ENCODE data around the gene LETM1. TPM values are rescaled to one million over a fixed set of nuclear protein-coding genes. Genes with fewer than 3 reads are reported as not detected.

The LETM1 gene
- total and polyA plus RNA-seq, 2 of the 13 experiments (the other 11 are each of a cell fraction or from before 2014, with no cell fraction given), result 9.7 to 41.6 TPM

GRCh38 chr4:1777822-1778641, 77.9 kb downstream of the LETM1 start (continued):
- no peak for TF ChIP-seq PRDM10 (CRISPR knock-in tag; IDR thresholded peaks at IDR 0.05; ENCODE audit: low read depth)
- no peak for TF ChIP-seq KMT2A (CRISPR knock-in tag; IDR thresholded peaks at IDR 0.05)
- TF ChIP-seq NFE2L1 (CRISPR knock-in tag; IDR thresholded peaks at IDR 0.05; ENCODE audit: borderline replicate concordance), result no peak
- TF ChIP-seq ZNF768 (CRISPR knock-in tag; IDR thresholded peaks at IDR 0.05), result no peak
- no peak for TF ChIP-seq ZFP41 (CRISPR knock-in tag; IDR thresholded peaks at IDR 0.05; ENCODE audit: borderline replicate concordance)
- TF ChIP-seq ZBTB40 (IDR thresholded peaks at IDR 0.05), result no peak
- no peak for TF ChIP-seq ZBTB40 (CRISPR knock-in tag; IDR thresholded peaks at IDR 0.05)
- no peak for TF ChIP-seq SOX6 (IDR thresholded peaks at IDR 0.05)
- TF ChIP-seq SOX6 (CRISPR knock-in tag; IDR thresholded peaks at IDR 0.05), result peak; percentile 86
- TF ChIP-seq IKZF1 (IDR thresholded peaks at IDR 0.05), result no peak
- no peak for TF ChIP-seq ZC3H4 (CRISPR knock-in tag; IDR thresholded peaks at IDR 0.05; ENCODE audit: borderline replicate concordance)
- no peak for TF ChIP-seq HMGXB3 (CRISPR knock-in tag; IDR thresholded peaks at IDR 0.05; ENCODE audit: borderline replicate concordance)
